Cardiac muscle cell (in vitro differentiated cells and primary cell): ENCODE data around the gene PARD3. TPM values are rescaled to one million over a fixed set of nuclear protein-coding genes. Genes with fewer than 3 reads are reported as not detected.
A peak's percentile ranks its signal among the peaks of the same experiment; 100 is the strongest.

Experiments used
- DNase-seq, 2 donors: peaks; one replicate each; pipeline versions ENCODE4 v3.0.0 to v3.0.0-alpha.2; 2010 to 2017; ENCODE audit warnings: low read depth in 1 of 2, low spot score in 1 of 2
- H3K27ac ChIP-seq: fragments of 200-600 bp; sonication (generic); 2 replicates; pipeline ENCODE4 v1.5.1; 2016
- H3K27me3 ChIP-seq: fragments of 200-600 bp; sonication (generic); 2 replicates; pipeline ENCODE4 v1.6.0; 2016; ENCODE audit warnings: control low read depth
- H3K36me3 ChIP-seq: fragments of 200-600 bp; sonication (generic); 2 replicates; pipeline ENCODE4 v1.5.1; 2016; ENCODE audit warnings: control low read depth
- H3K4me1 ChIP-seq: fragments of 200-600 bp; sonication (generic); 2 replicates; pipeline ENCODE4 v1.8.1; 2017; ENCODE audit warnings: low read depth, mild to moderate bottlenecking, mixed run types
- H3K4me3 ChIP-seq: fragments of 200-600 bp; sonication (generic); 2 replicates; pipeline ENCODE4 v1.5.1; 2016; ENCODE audit warnings: mild to moderate bottlenecking
- H3K9me3 ChIP-seq: fragments of 200-600 bp; sonication (generic); 2 replicates; pipeline ENCODE4 v1.5.1; 2017; ENCODE audit warnings: low read depth, mild to moderate bottlenecking, control low read depth
- polyA plus RNA-seq: library from polyadenylated mRNA; unstranded; fragments of >200 nt; fragmentation: Nextera tagmentation; extraction: Ambion mirVana; gene quantifications from 2 replicates; pipeline ENCODE4 v1.2.1, GENCODE V29; 2016
- total RNA-seq: library from RNA; depleted of rRNA; stranded (reverse); fragments of >200 nt; gene quantifications from 2 replicates; pipeline ENCODE4 v1.2.3, GENCODE V29; 2016
- TF ChIP-seq, protein P1 (sequence below): IDR thresholded peaks from 2 replicates; pipeline ENCODE4 v1.5.1; 2012; ENCODE audit warnings: low read depth, mild to moderate bottlenecking, low read length

The PARD3 gene
- total and polyA plus RNA-seq, 2 experiments from 2014 or later, result 36.5 to 64.8 TPM

DNA sequence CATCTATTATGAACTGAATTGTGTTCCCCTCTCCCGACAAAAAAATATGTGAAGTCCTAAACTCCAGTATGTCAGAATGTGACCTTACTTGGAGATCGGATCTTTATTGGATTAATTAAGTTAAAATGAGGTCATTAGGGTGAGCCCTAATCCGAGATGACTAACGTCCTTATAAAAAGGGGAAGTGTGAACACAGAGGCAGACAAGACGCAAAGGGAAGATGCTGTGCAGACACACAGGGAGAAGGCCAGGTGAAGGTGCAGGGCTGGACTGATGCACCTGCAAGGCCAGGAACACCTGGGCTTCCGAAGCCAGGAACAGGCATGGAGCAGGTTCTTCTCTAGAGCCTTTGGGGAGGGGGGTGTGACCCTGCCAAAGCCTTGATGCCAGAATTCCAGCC is 187.8 kb downstream of the PARD3 start:
- H3K36me3 ChIP-seq, result no peaks in the 10 kb centered on the region
- H3K27me3 ChIP-seq, result no peaks in the 10 kb centered on the region
- H3K27ac ChIP-seq, result no peak overlapping the region
- TF ChIP-seq, protein P1, sequence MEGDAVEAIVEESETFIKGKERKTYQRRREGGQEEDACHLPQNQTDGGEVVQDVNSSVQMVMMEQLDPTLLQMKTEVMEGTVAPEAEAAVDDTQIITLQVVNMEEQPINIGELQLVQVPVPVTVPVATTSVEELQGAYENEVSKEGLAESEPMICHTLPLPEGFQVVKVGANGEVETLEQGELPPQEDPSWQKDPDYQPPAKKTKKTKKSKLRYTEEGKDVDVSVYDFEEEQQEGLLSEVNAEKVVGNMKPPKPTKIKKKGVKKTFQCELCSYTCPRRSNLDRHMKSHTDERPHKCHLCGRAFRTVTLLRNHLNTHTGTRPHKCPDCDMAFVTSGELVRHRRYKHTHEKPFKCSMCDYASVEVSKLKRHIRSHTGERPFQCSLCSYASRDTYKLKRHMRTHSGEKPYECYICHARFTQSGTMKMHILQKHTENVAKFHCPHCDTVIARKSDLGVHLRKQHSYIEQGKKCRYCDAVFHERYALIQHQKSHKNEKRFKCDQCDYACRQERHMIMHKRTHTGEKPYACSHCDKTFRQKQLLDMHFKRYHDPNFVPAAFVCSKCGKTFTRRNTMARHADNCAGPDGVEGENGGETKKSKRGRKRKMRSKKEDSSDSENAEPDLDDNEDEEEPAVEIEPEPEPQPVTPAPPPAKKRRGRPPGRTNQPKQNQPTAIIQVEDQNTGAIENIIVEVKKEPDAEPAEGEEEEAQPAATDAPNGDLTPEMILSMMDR, result no peak
- no peaks in the 10 kb centered on the region for H3K9me3 ChIP-seq
- peaks cover 28% of the 10 kb centered on the region for H3K4me1 ChIP-seq
- DNase-seq, result no peak
- no peak overlapping the region for H3K4me3 ChIP-seq

DNA sequence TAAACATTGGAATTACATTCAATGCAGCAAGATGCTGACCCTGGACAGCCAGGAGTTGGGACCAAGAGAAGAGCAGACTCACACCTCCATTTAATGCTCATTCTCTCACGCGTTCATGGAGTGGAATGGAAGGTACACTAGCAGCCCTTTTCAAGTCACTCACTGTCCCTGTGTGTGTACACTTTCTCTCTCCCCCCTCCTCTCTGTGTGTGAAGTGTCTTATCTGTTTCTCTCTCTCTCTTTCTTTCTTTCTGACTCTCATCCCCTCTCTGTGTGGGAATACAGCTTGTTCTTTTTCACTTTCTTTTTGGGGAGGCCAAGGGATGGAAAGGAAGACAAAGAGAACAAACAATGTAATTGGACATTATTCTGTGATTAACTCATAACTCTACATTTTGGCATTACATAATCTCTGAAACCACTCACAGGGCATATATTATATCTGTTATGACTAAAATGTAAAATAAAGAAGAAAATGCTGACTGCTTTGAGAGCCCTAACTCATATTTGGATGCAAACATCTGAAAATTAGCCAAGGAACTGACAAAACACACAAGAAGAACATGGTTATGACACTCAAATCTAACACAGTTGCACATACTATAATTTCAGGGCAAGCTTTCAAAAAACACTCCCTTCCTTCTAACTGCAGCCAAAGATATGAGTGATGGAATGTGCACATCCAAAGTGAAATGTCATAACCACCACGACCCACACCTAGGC is 188.8 kb downstream of the PARD3 start:
- peak in 1 of 2 donors; percentile 32 for DNase-seq
- Histone ChIP-seq H3K4me1 (peaks cover 31% of the 10 kb centered on the region), H3K27me3 (no peaks in the 10 kb centered on the region), H3K36me3 (no peaks in the 10 kb centered on the region), H3K9me3 (no peaks in the 10 kb centered on the region), H3K4me3 (no peak overlapping the region), H3K27ac (no peak overlapping the region)
- TF ChIP-seq, protein P1, result no peak

DNA sequence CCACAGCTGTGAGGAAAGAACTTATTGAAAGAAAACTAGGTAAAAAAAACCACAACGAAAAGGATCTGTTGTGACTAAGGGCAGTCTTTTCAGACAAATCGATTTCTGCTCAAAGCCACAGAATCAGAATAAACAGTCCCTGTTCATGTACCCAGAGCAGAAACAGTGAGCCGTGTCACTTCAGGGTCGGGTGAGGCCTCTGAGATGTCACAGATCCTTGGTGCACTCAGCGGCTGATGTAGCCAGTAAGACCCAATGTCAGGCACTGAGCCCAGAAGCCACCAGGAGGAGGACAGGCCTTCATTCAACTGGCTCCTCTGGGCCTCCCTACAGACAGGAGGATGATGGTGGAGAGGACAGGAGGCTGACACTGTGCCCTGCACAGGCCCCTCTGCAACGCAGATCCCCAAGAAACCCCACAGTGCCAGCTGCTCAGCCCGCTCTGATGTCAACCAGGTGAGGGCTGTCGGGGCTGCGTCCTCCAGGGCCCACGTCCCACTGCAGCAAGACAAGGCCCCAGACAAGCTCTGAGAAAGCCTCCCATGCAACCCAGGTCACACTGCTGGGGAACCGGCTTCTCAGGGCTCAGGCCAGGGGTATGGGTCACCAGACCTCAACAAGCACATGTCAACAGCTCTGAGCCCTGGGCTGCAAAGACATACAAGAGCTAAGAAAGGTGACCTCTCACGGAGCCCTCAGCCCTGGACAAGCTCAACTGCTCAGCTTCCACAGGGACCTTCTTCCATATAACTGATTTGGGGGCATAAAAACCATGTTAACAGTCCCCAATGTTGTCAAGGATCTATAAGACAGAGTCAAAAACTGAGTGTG is 190.6 kb downstream of the PARD3 start:
- DNase-seq, result peak in 1 of 2 donors; percentile 62
- no peak overlapping the region for H3K4me3 ChIP-seq
- H3K9me3 ChIP-seq, result no peaks in the 10 kb centered on the region
- no peaks in the 10 kb centered on the region for H3K36me3 ChIP-seq
- TF ChIP-seq, protein P1, result no peak
- H3K27ac ChIP-seq, result peak overlapping the region; percentile 18
- H3K27me3 ChIP-seq, result no peaks in the 10 kb centered on the region
- H3K4me1 ChIP-seq, result peaks cover 31% of the 10 kb centered on the region

DNA sequence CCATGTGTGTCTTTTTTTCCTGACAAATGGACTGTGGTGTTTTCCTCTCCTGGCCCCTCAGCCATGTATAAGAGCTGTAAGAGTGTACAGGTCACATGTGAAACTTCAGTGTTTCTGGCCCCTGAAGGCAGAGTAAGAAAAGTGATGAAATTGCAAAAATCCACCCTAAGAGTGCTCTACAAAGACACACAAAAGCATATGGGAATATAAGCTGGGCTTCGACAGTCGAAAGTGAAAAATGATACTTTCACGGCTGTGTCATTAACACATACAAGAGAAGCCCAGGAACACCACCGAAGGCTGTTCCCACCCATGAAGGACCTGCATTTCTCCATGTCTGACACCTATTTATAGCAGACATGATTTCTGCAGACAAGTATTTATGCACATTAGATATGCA is 192.2 kb downstream of the PARD3 start:
- H3K36me3 ChIP-seq, result no peaks in the 10 kb centered on the region
- peaks cover 32% of the 10 kb centered on the region for H3K4me1 ChIP-seq
- H3K27me3 ChIP-seq, result no peaks in the 10 kb centered on the region
- no peak overlapping the region for H3K27ac ChIP-seq
- H3K4me3 ChIP-seq, result no peak overlapping the region
- H3K9me3 ChIP-seq, result no peaks in the 10 kb centered on the region
- no peak for DNase-seq
- TF ChIP-seq, protein P1, result no peak

DNA sequence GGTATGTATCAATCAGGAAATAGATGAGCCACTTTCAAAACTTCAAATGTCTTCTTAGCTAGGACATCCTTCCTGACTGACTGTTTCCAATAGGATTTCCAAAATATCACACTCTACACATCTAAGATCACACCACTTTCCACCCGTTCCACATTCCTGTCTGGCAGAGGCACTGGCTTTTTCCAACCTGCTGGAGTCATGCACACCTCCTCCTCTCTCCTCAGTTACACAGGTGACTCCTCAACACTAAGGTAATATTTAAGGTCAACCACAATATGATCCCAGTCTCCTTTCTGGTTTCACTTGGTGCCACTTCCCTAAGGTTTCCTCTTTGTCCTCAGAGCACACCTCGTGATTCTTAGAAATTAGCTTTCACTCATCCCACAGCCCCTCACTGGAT is 196.5 kb downstream of the PARD3 start:
- Histone ChIP-seq H3K27ac (no peak overlapping the region), H3K4me1 (peaks cover 21% of the 10 kb centered on the region), H3K36me3 (no peaks in the 10 kb centered on the region), H3K4me3 (no peak overlapping the region), H3K9me3 (no peaks in the 10 kb centered on the region), H3K27me3 (no peaks in the 10 kb centered on the region)
- TF ChIP-seq, protein P1, result no peak
- DNase-seq, result no peak
